Transverse colon (tissue), 4 donors: ENCODE results near the gene SLC2A9. TPM values are rescaled to one million over a fixed set of nuclear protein-coding genes. Genes with fewer than 3 reads are reported as not detected.
A peak's percentile ranks its signal among the peaks of the same experiment; 100 is the strongest.

Experiments
- DNase-seq: peaks from one replicate; pipeline ENCODE4 v3.0.0-alpha.2; 2019
- H3K27ac ChIP-seq, 4 donors: fragments of 200-600 bp; sonication (generic); 2 replicates each; pipeline ENCODE4 v1.5.1; 2016 to 2018; ENCODE audit warnings: inconsistent platforms in 4 of 4
- H3K27me3 ChIP-seq: fragments of 200-600 bp; sonication (generic); 2 replicates; pipeline ENCODE4 v1.5.1; 2017; ENCODE audit warnings: inconsistent platforms
- H3K36me3 ChIP-seq, 4 donors: fragments of 200-600 bp; sonication (generic); 2 replicates each; pipeline ENCODE4 v1.5.1; 2017 to 2019; ENCODE audit warnings: inconsistent platforms in 4 of 4
- H3K4me1 ChIP-seq, 4 donors: fragments of 200-600 bp; sonication (generic); 2 replicates each; pipeline ENCODE4 v1.5.1; 2017 to 2020; ENCODE audit warnings: inconsistent platforms in 4 of 4
- H3K4me3 ChIP-seq, 4 donors: fragments of 200-600 bp; sonication (generic); 1 replicate in 1 of 4; 2 replicates in 3 of 4; pipeline versions ENCODE4 v1.5.1 to v1.6.1; 2017 to 2019; ENCODE audit warnings: inconsistent platforms in 4 of 4
- H3K9me3 ChIP-seq, 2 donors: fragments of 200-600 bp; sonication (generic); 2 replicates each; pipeline ENCODE4 v1.5.1; 2017 to 2019; ENCODE audit warnings: inconsistent platforms in 2 of 2
- EP300 ChIP-seq: sonication (generic); formaldehyde crosslinking; IDR thresholded peaks from one replicate; pipeline ENCODE4 v1.6.1; 2017; ENCODE audit warnings: antibody characterized with exemption, low read depth
- POLR2A ChIP-seq: fragments of 450-650 bp; IDR thresholded peaks from one replicate; pipeline ENCODE4 v1.6.1; 2016; ENCODE audit warnings: antibody characterized with exemption, mild to moderate bottlenecking, moderate library complexity
- POLR2AphosphoS5 ChIP-seq, 3 donors: sonication (generic); formaldehyde crosslinking; IDR thresholded peaks; one replicate each; pipeline ENCODE4 v1.6.1; 2016; ENCODE audit warnings: antibody characterized with exemption in 3 of 3
- WGBS, 2 donors: methylation state at CpG; one replicate each; pipeline ENCODE4 v1.1.5; 2018; ENCODE audit warnings: low coverage in 1 of 2; 5-methylcytosine and 5-hydroxymethylcytosine counted together
- in situ Hi-C, 4 donors: fragments of 200-750 bp; cut with MboI; loops; one replicate each; pipeline versions ENCODE4 v1.15.0 to v1.15.1; 2017; ENCODE audit warnings: low sequenced_read_pairs in 3 of 4, low pct_ligation_motif_present in 1 of 4, low pct_unique_long_range_greater_than_20kb in 1 of 4
- intact Hi-C: fragments of 100-400 bp; cut with DNase I; formaldehyde crosslinking; loops from one replicate; pipeline ENCODE4 v1.15.1; 2023; ENCODE audit warnings: low total_unique reads
- total RNA-seq, 4 donors: library from RNA; depleted of rRNA; stranded (reverse); fragments of >200 nt; gene quantifications; one replicate each; pipeline ENCODE4 v1.1.0, GENCODE V29; 2016
- TF ChIP-seq, protein P1 (sequence below), 5 experiments: fragments of 200-600 bp in 3 of 5; fragments of 450-650 bp in 2 of 5; sonication (generic) in 3 of 5; IDR thresholded peaks; 1 replicate in 2 of 5; 2 replicates in 3 of 5; pipeline ENCODE4 v1.5.1; 2016 to 2017; ENCODE audit warnings: antibody characterized with exemption in 5 of 5, inconsistent platforms in 3 of 5, mild to moderate bottlenecking in 2 of 5, moderate library complexity in 1 of 5

Gene SLC2A9
- total RNA-seq, 4 donors from 2014 or later: 2.2 to 4.0 (median 3.4) TPM; not detected in 1

DNA sequence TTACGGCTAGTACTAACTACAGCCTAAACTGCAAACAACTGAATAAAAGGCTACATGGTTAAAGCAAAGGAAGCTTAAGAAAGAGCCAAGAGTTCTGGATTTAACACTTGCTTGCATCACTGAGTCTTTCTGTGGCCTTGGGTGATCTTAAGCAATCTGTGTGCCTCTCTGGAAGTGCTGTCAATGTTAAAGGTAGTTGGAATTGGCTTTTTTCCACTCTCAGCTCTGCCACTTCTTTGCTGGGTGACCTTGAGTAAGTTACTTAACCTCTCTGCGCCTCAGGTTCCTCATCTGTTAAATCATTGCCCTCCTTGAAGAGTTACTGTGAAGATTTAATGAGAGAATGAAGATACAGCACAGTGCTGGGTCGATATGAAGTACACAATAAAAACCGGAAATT lies 15.7 kb downstream of the SLC2A9 start:
- Histone ChIP-seq H3K27ac (peak overlapping the region; percentile 82 to 91 (median 90)), H3K36me3 (no peaks in the 10 kb centered on the region), H3K4me1 (peaks cover 20 to 51% (median 34%) of the 10 kb centered on the region in 4 donors), H3K9me3 (no peaks in the 10 kb centered on the region), H3K4me3 (no peak overlapping the region), H3K27me3 (no peaks in the 10 kb centered on the region)
- DNase-seq: no peak
- no peak for TF ChIP-seq POLR2A
- TF ChIP-seq POLR2AphosphoS5 (IDR thresholded peaks at IDR 0.05): no peak
- TF ChIP-seq, protein P1, sequence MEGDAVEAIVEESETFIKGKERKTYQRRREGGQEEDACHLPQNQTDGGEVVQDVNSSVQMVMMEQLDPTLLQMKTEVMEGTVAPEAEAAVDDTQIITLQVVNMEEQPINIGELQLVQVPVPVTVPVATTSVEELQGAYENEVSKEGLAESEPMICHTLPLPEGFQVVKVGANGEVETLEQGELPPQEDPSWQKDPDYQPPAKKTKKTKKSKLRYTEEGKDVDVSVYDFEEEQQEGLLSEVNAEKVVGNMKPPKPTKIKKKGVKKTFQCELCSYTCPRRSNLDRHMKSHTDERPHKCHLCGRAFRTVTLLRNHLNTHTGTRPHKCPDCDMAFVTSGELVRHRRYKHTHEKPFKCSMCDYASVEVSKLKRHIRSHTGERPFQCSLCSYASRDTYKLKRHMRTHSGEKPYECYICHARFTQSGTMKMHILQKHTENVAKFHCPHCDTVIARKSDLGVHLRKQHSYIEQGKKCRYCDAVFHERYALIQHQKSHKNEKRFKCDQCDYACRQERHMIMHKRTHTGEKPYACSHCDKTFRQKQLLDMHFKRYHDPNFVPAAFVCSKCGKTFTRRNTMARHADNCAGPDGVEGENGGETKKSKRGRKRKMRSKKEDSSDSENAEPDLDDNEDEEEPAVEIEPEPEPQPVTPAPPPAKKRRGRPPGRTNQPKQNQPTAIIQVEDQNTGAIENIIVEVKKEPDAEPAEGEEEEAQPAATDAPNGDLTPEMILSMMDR (IDR thresholded peaks at IDR 0.05): no peak
- no peak for TF ChIP-seq EP300
- in situ Hi-C loops: no loop called here
- 45 to 56% methylated on average over 4 of the region's 4 CpGs for WGBS, 2 donors
- intact Hi-C loops: no loop called here

DNA sequence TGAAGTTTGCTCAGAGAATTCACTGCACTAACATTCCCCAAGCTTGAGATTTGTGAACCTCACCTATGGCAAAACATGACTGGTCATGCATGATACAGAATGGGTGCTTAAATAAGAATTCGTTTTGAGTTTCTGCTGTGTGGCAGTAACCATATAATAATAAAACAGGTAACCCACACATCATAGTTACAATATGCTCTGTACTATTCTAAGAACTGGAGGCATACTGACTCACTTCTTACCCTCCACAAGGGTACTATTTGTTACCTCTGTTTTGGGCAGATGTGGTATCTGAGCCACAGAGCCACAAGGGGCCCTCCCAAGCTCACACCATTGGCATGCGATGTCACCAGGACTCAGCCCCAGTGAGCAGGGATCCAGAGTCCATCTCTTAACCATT lies 17.6 kb downstream of the SLC2A9 start:
- Histone ChIP-seq H3K36me3 (no peaks in the 10 kb centered on the region), H3K4me1 (peaks cover 20 to 51% (median 34%) of the 10 kb centered on the region in 4 donors), H3K4me3 (no peak overlapping the region), H3K9me3 (no peaks in the 10 kb centered on the region), H3K27ac (no peak overlapping the region), H3K27me3 (no peaks in the 10 kb centered on the region)
- WGBS, 2 donors: 74 to 100% methylated on average over 1 to 2 of the region's 2 CpGs
- no peak for DNase-seq
- intact Hi-C loops: no loop called here
- in situ Hi-C loops: no loop called here
- TF ChIP-seq POLR2A: no peak
- TF ChIP-seq, protein P1 (IDR thresholded peaks at IDR 0.05): no peak
- TF ChIP-seq POLR2AphosphoS5 (IDR thresholded peaks at IDR 0.05): no peak
- TF ChIP-seq EP300: no peak

DNA sequence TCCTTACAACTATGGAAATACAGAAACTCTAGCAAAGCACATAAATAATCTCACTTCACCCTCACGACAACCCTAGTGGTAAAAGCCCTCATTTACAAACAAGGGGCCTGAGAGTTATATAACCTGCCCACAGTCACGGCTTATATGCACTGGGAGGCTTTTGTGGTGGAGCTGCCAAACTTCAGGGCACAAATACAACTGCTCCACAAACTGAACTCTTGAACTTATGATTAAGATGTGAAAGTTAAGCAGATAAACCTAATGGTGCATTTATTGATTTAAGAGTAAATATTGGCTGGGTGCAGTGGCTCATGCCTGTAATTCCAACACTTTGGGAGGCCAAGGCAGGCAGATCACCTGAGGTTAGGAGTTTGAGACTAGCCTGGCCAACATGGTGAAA lies 19.0 kb downstream of the SLC2A9 start:
- intact Hi-C loops: no loop called here
- Histone ChIP-seq H3K4me3 (no peak overlapping the region), H3K4me1 (peaks cover 15 to 40% (median 23%) of the 10 kb centered on the region in 4 donors), H3K36me3 (no peaks in the 10 kb centered on the region), H3K9me3 (no peaks in the 10 kb centered on the region), H3K27ac (no peak overlapping the region), H3K27me3 (no peaks in the 10 kb centered on the region)
- WGBS, 2 donors: 54% methylated on average over 2 of the region's 2 CpGs; no CpG with 5 or more reads in 1 of the 2 donors
- TF ChIP-seq POLR2AphosphoS5 (IDR thresholded peaks at IDR 0.05): no peak
- TF ChIP-seq, protein P1 (IDR thresholded peaks at IDR 0.05): no peak
- TF ChIP-seq POLR2A: no peak
- no peak for TF ChIP-seq EP300
- DNase-seq: no peak
- in situ Hi-C loops: no loop called here

DNA sequence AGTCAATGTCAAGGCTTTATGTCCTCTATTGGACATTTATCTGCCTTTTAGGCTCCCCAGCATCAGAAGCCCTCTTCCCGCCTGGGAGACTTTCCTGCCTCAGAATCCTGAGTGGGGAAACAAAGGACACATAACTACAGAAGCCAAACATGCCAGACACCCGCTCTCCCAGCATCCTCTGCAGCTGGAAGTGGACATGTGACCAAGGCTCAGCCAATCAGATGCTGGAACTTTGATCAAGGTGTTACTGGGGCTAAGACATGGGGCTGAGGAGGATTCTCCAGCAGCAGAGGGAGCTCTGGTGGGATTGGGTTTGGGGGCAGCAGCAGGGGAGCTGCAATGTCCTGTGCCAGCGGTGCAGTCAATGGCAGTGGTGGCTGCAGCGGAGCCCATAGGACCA lies 19.5 kb downstream of the SLC2A9 start:
- Histone ChIP-seq H3K27me3 (no peaks in the 10 kb centered on the region), H3K4me3 (no peak overlapping the region), H3K27ac (no peak overlapping the region), H3K4me1 (peaks cover 11 to 40% (median 22%) of the 10 kb centered on the region in 4 donors), H3K9me3 (no peaks in the 10 kb centered on the region), H3K36me3 (no peaks in the 10 kb centered on the region)
- intact Hi-C loops: no loop called here
- no peak for DNase-seq
- in situ Hi-C loops: no loop called here
- WGBS, 2 donors: 90 to 96% methylated on average over 2 to 4 of the region's 4 CpGs
- TF ChIP-seq POLR2AphosphoS5 (IDR thresholded peaks at IDR 0.05) (no peak), POLR2A (no peak), EP300 (no peak)
- TF ChIP-seq, protein P1 (IDR thresholded peaks at IDR 0.05): no peak
